ENCODE results near the gene ANKS1B.

DNA sequence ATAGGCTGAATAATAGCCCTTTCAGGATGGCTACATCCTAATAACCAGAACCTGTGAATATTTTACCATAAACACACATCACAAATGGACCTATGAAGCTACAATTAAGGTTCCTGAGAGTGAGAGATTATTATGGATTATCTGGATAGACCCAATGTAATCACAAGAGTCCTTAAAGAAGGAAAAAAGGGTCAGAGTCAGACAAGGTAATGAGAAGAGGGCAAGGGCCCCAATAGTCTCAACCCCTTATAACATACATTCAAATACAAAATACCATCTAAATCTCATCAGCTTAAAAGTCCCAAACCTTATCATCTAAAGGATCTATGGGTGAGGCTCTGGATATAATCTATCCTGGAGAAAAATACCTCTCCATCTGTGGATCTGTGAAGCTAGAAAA, 272.5 kb downstream of the ANKS1B start:
- TF ChIP-seq GATA2 (IDR thresholded peaks at IDR 0.05; ENCODE audit: low read depth, low read length) = no peak
- no peak for TF ChIP-seq GATA3 (IDR thresholded peaks at IDR 0.05; ENCODE audit: low read depth, low read length)

All from SH-SY5Y (cell line).